Kidney epithelial cell (primary cell): Measurements from ENCODE around the gene HLCS. TPM values are rescaled to one million over a fixed set of nuclear protein-coding genes. Genes with fewer than 3 reads are reported as not detected.
A peak's percentile ranks its signal among the peaks of the same experiment; 100 is the strongest.

Experiments used
- DNase-seq: peaks from one replicate; pipeline ENCODE4 v3.0.0-alpha.2; 2010; ENCODE audit warnings: low read depth
- H3K27me3 ChIP-seq: 2 replicates; pipeline ENCODE4 v1.6.0; 2011; ENCODE audit warnings: low read length; ENCODE audit not compliant: control insufficient read depth, insufficient read depth
- H3K36me3 ChIP-seq: 2 replicates; pipeline ENCODE4 v1.5.1; 2011; ENCODE audit warnings: low read length; ENCODE audit not compliant: control insufficient read depth, insufficient read depth
- H3K4me3 ChIP-seq: 2 replicates; pipeline ENCODE4 v1.5.1; 2011; ENCODE audit warnings: low read depth, mild to moderate bottlenecking, control low read depth, low read length
- CTCF ChIP-seq: IDR thresholded peaks from 2 replicates; pipeline ENCODE4 v1.5.1; 2011; ENCODE audit warnings: mild to moderate bottlenecking, moderate library complexity, low read length, control low read depth, inconsistent platforms; ENCODE audit not compliant: insufficient read depth, poor library complexity, severe bottlenecking
- total RNA-seq: library from RNA; depleted of rRNA; stranded (reverse); fragments of >200 nt; gene quantifications from 2 replicates; pipeline ENCODE4 v1.2.3, GENCODE V29; 2015

Gene HLCS
- total RNA-seq, 1 donor from 2014 or later, result 26.7 TPM

GRCh38 chr21:36981977-36982700 is 15.7 kb upstream of the HLCS start:
- DNase-seq, result no peak
- TF ChIP-seq CTCF, result no peak
- no peak overlapping the region for H3K4me3 ChIP-seq
- no peaks in the 10 kb centered on the region for H3K27me3 ChIP-seq
- no peaks in the 10 kb centered on the region for H3K36me3 ChIP-seq

GRCh38 chr21:36981049-36981391 is 14.6 kb upstream of the HLCS start:
- Histone ChIP-seq H3K27me3 (no peaks in the 10 kb centered on the region), H3K36me3 (no peaks in the 10 kb centered on the region), H3K4me3 (peak overlapping the region; percentile 43)
- no peak for DNase-seq
- TF ChIP-seq CTCF, result no peak

- H3K36me3 ChIP-seq, result no peaks in the 10 kb centered on the region
- TF ChIP-seq CTCF, result no peak
- no peaks in the 10 kb centered on the region for H3K27me3 ChIP-seq
- no peak for DNase-seq
- H3K4me3 ChIP-seq, result peak overlapping the region; percentile 43
Observed at GRCh38 chr21:36980280-36981048, 14.0 kb upstream of the HLCS start.

GRCh38 chr21:36976882-36977651 is 10.6 kb upstream of the HLCS start:
- Histone ChIP-seq H3K36me3 (no peaks in the 10 kb centered on the region), H3K27me3 (no peaks in the 10 kb centered on the region), H3K4me3 (no peak overlapping the region)
- DNase-seq, result no peak
- TF ChIP-seq CTCF, result peak; percentile 79

- Histone ChIP-seq H3K27me3 (no peaks in the 10 kb centered on the region), H3K36me3 (no peaks in the 10 kb centered on the region), H3K4me3 (no peak overlapping the region)
- no peak for TF ChIP-seq CTCF
- no peak for DNase-seq
Observed at GRCh38 chr21:36976228-36976861, 9.9 kb upstream of the HLCS start.
